ENCODE measurements around the gene TOMM40.

DNA sequence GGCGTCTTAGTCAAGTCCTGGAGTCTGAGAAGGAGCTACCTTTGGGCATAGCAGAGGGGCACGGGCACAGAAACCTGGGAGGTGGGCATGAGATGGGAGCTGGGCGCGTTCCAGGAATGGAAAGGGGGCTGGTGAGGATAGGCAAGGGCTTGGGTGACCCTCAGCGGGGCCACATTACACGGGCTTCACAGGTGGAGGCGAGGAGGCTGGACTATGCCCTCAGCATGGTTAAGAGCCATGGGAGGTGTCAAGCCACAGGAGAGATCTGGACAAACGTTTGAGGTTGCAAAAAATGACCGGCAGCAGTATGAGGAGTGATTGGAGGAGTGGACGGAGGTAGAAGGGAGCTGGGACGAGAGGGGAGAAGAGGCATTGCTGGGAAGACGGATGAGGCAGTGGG lies 23.5 kb upstream of the TOMM40 start:
- TF ChIP-seq, protein P1, sequence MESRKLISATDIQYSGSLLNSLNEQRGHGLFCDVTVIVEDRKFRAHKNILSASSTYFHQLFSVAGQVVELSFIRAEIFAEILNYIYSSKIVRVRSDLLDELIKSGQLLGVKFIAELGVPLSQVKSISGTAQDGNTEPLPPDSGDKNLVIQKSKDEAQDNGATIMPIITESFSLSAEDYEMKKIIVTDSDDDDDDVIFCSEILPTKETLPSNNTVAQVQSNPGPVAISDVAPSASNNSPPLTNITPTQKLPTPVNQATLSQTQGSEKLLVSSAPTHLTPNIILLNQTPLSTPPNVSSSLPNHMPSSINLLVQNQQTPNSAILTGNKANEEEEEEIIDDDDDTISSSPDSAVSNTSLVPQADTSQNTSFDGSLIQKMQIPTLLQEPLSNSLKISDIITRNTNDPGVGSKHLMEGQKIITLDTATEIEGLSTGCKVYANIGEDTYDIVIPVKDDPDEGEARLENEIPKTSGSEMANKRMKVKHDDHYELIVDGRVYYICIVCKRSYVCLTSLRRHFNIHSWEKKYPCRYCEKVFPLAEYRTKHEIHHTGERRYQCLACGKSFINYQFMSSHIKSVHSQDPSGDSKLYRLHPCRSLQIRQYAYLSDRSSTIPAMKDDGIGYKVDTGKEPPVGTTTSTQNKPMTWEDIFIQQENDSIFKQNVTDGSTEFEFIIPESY (IDR thresholded peaks at IDR 0.05): no peak
- TF ChIP-seq CTCF (IDR thresholded peaks at IDR 0.05; ENCODE audit: low read depth, low read length, missing input control) (no peak), YY1 (IDR thresholded peaks at IDR 0.05) (no peak)
